ENCODE measurements around the gene SPECC1. TPM values are rescaled to one million over a fixed set of nuclear protein-coding genes. Genes with fewer than 3 reads are reported as not detected.

Gene SPECC1
- total and polyA plus RNA-seq, 2 donors (not counting 3 experiments of a cell fraction or from before 2014, with no cell fraction given), result 5.3 to 20.4 TPM

GRCh38 chr17:20218272-20218671, 209.1 kb downstream of the SPECC1 start:
- intact Hi-C loops (cut with micrococcal nuclease), result no loop called here
- BruUV-seq (replicated peaks), result no TSS peak
- ChIA-PET POLR2A (no interaction called here), CTCF (interaction anchor here (2.2 kb wide), 1 partner anchor 9 kb away, joined by 6 read pairs; no protein-coding TSS in a partner anchor)
- Histone ChIP-seq H3K9me1 (replicated peaks; ENCODE audit: control insufficient read depth, extremely low read depth, insufficient read depth, low read length) (no peaks in the 10 kb centered on the region), H4K20me1 (replicated peaks; ENCODE audit: control insufficient read depth, extremely low read depth, insufficient read depth, low read length) (no peaks in the 10 kb centered on the region), H3K9me3 (replicated peaks; ENCODE audit: control insufficient read depth, insufficient read depth, low read length) (no peaks in the 10 kb centered on the region), H3K4me3 (replicated peaks in 1 of 3; ENCODE audit: insufficient read depth in 1 of 3, low read depth in 1 of 3, low read length in 3 of 3) (no peak overlapping the region), H3K4me2 (ENCODE audit: insufficient read depth, low read length) (no peak overlapping the region), H3K79me2 (ENCODE audit: control insufficient read depth, insufficient read depth, low read length) (no peaks in the 10 kb centered on the region), H3K27ac (ENCODE audit: insufficient read depth, low read depth, low read length) (no peak overlapping the region), H2AFZ (ENCODE audit: low read depth, low read length) (no peak overlapping the region), H3K4me1 (ENCODE audit: control insufficient read depth, extremely low read depth, insufficient read depth, low read length) (no peaks in the 10 kb centered on the region), H3K9ac (replicated peaks; ENCODE audit: extremely low read depth, insufficient read depth, low read length) (no peak overlapping the region), H3K36me3 (ENCODE audit: control insufficient read depth in 2 of 2, extremely low read depth in 1 of 2, insufficient read depth in 2 of 2, low read length in 2 of 2) (no peaks in the 10 kb centered on the region), H3K27me3 (ENCODE audit: control insufficient read depth in 2 of 2, insufficient read depth in 2 of 2, low read length in 2 of 2) (no peaks in the 10 kb centered on the region)
- dilution Hi-C loops (cut with MboI; ENCODE audit: extremely low pct_ligation_motif_present, low sequenced_read_pairs), result no loop called here
- TF ChIP-seq EZH2 (IDR thresholded peaks at IDR 0.05; ENCODE audit: borderline replicate concordance, low read depth, low read length, severe bottlenecking) (no peak), GATA2 (IDR thresholded peaks at IDR 0.05; ENCODE audit: insufficient read depth, insufficient read length, low read depth, low read length) (no peak), POLR2AphosphoS5 (IDR thresholded peaks at IDR 0.05; ENCODE audit: insufficient read depth, low read depth, low read length) (no peak)
- no peak for DNase-seq (ENCODE audit: low read depth, low spot score)
- no peak for FAIRE-seq

- H3K79me2 ChIP-seq (ENCODE audit: control insufficient read depth, insufficient read depth, low read length), result no peaks in the 10 kb centered on the region
- TF ChIP-seq JUN (IDR thresholded peaks at IDR 0.05; ENCODE audit: borderline replicate concordance, insufficient read depth, insufficient read length, low read depth) (no peak), GATA2 (IDR thresholded peaks at IDR 0.05; ENCODE audit: insufficient read depth, insufficient read length, low read depth, low read length) (peak; percentile 68)
- no peaks in the 10 kb centered on the region for H3K9me1 ChIP-seq (replicated peaks; ENCODE audit: control insufficient read depth, extremely low read depth, insufficient read depth, low read length)
- no peak overlapping the region for H3K9ac ChIP-seq (replicated peaks; ENCODE audit: extremely low read depth, insufficient read depth, low read length)
- intact Hi-C loops (cut with micrococcal nuclease), result no loop called here
- H3K27me3 ChIP-seq (ENCODE audit: control insufficient read depth in 2 of 2, insufficient read depth in 2 of 2, low read length in 2 of 2), result no peaks in the 10 kb centered on the region
- no peaks in the 10 kb centered on the region for H3K36me3 ChIP-seq (ENCODE audit: control insufficient read depth in 2 of 2, extremely low read depth in 1 of 2, insufficient read depth in 2 of 2, low read length in 2 of 2)
- H3K4me2 ChIP-seq (ENCODE audit: insufficient read depth, low read length), result no peak overlapping the region
- CTCF ChIA-PET, result interaction anchor here (0.9 to 1.2 kb wide), 4 partner anchors 9 to 231 kb away, joined by 3 to 4 read pairs (median 3); no protein-coding TSS in a partner anchor
- dilution Hi-C loops (cut with MboI; ENCODE audit: extremely low pct_ligation_motif_present, low sequenced_read_pairs), result no loop called here
- no peaks in the 10 kb centered on the region for H3K4me1 ChIP-seq (ENCODE audit: control insufficient read depth, extremely low read depth, insufficient read depth, low read length)
- H3K27ac ChIP-seq (ENCODE audit: insufficient read depth, low read depth, low read length), result no peak overlapping the region
- DNase-seq (ENCODE audit: low read depth, low spot score), result no peak
- peak; percentile 33 for FAIRE-seq
- POLR2A ChIA-PET, result no interaction called here
- H3K9me3 ChIP-seq (replicated peaks; ENCODE audit: control insufficient read depth, insufficient read depth, low read length), result no peaks in the 10 kb centered on the region
- BruUV-seq (replicated peaks), result no TSS peak
- no peaks in the 10 kb centered on the region for H4K20me1 ChIP-seq (replicated peaks; ENCODE audit: control insufficient read depth, extremely low read depth, insufficient read depth, low read length)
- no peak overlapping the region for H3K4me3 ChIP-seq (replicated peaks in 1 of 3; ENCODE audit: insufficient read depth in 1 of 3, low read depth in 1 of 3, low read length in 3 of 3)
- H2AFZ ChIP-seq (ENCODE audit: low read depth, low read length), result no peak overlapping the region
These were observed 214.7 kb downstream of the SPECC1 start for GRCh38 chr17:20223808-20224328.
